Epidermal melanocyte (primary cell): Measurements from ENCODE around the gene TUBA8.
"Not testable (repeated sequence)": the region's sequence is repeated elsewhere in the genome, so short reads cannot be mapped to it uniquely, and the experiment has no call there.

Experiments used
- DNase-seq: peaks from one replicate; pipeline ENCODE4 v3.0.0; 2011; ENCODE audit warnings: low spot score; ENCODE audit not compliant: insufficient read length

TUBA8 gene

DNA sequence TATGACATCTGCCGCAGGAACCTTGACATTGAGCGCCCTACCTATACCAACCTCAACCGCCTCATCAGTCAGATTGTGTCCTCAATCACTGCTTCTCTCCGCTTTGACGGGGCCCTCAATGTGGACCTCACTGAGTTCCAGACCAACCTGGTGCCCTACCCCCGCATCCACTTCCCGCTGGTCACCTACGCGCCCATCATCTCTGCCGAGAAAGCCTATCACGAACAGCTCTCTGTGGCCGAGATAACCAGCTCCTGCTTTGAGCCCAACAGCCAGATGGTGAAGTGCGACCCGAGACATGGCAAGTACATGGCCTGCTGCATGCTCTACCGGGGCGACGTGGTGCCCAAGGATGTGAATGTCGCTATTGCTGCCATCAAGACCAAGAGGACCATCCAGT, 16.0 kb downstream of the TUBA8 start:
- no peak for DNase-seq

DNA sequence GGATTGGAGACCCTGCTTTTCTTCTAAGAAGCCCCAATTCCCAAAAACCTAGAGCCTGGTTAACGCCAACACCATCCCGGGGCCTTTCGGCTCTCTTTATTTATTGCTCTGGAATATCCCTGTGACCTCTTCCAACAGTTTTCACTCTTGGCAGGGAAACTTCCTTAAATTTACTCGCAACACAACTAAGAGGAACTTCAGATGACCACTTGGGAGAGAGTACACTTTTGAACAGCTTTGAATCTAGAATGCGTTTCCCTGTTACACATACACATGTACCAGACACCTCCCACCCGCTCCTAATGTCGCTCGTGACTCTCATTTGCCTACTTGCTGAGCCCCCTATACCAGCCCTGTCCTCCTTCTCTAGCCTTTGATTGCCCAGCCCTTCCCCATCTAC, 19.4 kb downstream of the TUBA8 start:
- no peak for DNase-seq

DNA sequence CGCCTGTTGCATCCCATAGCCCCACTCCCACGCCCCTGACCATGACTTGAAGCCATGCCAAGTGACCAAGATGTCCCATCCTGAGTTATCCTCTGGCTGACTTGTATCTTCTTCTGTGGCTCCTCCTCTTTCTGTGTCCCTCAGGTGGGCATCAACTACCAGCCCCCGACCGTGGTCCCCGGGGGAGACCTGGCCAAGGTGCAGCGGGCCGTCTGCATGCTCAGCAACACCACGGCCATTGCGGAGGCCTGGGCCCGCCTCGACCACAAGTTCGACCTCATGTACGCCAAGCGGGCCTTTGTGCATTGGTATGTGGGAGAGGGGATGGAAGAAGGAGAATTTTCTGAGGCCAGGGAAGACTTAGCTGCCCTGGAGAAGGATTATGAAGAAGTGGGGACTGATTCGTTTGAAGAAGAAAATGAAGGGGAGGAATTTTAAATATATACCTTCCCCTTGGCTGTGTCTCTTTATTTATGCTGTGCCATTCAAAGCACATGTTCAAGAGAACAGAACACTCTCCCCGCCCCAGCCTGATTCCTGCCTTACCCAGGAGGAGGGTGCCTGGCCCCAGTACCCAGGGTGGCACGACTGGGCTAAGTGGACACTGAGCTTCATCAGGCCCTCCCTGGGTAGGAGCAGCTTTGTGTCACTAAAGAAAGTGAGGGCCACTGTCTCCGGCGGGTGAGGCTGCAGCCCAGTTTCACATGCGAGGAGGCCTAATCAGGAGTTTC, 20.3 kb downstream of the TUBA8 start:
- no peak for DNase-seq

DNA sequence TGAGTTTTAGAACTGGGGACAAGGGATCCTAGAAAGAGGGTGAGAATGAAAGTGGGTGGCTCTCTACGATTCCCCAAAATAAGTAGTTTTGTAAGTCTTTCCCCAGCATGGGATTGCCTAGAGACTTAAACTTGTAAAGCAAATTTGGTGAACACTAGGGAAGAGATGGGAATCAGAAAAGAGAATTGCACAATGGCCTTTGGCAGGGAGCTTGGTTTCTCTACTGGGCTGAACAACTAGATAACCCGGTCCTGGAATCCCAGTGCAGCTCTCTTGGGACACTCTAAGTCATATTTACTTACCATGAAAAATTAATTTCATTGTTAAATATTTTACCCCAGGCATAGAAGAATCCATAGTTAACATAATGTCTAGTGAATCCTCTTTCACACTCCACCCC, 22.8 kb downstream of the TUBA8 start:
- no peak for DNase-seq

DNA sequence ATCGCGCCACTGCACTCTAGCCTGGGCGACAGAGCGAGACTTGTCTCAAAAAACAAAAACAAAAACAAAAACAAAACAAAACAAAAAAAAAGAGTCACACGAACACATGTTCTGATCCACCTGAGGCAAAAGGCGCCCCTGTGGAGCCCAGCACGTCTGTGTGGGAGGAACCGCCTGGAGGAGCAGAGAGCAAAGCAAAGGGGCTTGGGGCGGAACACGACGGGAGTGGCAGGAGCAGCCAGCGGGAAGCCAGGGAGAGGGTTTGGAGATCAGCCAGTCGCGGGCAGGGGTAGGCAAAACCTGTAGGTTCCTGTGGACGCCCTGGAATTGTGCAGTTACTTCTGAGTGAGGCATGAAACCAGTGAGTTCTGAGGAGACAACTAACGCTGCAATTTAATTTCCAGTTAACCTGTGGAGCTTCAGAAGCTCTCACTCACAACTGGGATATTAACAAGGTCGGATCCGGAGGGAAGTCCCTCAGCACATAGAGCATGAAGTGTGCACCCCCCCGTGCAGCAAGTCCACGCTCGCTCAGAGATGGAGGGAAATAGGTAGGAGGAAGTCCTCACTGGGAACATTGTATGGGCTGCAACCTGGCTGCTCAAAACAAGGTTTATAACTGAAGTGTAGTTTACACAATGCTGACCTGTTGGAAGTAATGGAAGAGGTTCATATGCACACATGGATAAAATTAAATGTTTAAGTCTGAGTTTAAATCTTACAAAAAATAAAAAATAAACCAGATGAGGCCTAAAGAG, 26.1 kb downstream of the TUBA8 start:
- DNase-seq: no peak

DNA sequence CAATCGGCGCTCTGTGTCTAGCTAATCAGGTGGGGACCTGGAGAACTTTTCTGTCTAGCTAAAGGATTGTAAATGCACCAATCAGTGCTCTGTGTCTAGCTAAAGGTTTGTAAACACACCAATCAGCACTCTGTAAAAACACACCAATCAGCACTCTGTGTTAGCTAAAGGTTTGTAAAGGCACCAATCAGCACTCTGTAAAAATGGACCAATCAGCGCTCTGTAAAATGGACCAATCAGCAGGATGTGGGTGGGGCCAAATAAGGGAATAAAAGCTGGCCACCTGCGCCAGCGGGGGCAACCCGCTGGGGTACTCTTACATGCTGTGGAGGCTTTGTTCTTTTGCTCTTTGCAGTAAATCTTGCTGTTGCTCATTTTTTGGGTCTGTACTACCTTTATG, 30.4 kb downstream of the TUBA8 start:
- DNase-seq: not testable (repeated sequence)

DNA sequence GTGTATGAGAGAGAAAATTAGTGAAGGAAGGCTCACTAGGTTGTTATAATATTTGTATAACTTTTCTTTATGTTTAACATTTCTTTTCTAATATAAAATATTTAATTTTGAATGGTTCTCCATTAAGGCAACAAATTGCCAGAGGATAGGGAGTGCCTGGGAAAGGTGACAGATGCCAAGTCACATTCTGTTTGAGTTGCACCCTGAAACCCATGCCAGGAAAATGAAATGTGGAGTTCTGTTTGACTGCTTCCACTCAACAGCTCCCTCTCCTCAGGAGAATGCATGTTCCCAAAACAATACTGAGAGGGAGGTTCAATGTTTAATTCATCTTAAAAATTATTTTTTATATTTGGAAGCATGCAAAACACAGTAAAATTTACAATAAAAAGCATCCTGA, 33.5 kb downstream of the TUBA8 start:
- DNase-seq: no peak

DNA sequence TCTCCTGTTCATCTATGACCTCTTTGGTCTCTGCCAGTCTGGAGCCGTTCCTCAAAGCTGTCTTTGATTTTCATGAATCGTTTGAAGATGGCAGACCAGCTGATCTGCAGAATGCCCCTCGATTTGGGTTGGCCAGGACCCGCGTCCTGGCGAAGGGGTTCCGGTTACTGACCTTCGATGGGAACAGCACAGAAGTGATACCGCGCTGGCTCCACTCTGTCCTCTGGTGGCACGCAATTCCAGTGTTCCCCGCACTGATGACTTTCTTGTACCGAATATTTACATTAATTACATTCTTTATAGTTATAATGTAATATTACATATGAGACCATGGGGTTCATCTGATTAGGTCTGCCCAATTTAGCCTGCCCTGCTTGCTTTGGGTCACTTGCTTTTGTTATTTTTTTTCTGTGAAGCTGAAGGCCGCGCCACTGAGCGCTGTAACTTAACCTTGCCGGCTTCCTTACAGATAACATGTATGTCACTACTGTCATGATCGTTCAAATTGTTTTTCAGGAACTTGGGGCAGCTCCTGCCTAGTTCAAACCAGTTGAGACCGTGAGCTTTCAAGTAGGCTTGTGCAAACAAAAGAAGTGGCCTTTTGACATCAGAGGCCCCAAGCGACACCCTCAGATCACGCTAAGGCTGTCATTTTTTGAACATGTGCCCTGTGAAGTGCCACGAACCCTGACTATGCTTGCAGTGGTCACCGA, 35.2 kb downstream of the TUBA8 start:
- no peak for DNase-seq

DNA sequence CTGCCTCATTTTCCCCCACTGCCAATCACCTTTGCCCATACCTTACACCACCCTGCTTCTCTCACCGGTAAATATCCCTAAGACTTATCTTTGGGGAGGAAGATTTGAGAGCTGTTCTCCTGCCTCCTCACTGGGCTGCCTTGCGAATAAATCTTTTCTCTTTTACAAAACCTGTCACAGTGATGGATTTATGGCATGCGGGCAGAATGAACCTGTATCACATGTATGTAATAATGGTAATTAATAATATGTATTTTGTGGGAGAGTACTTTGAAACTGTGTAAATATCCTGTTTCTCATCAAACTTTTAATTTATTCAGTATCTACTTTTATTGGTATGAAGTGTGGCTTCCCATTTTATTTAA, 35.8 kb downstream of the TUBA8 start:
- DNase-seq: no peak

DNA sequence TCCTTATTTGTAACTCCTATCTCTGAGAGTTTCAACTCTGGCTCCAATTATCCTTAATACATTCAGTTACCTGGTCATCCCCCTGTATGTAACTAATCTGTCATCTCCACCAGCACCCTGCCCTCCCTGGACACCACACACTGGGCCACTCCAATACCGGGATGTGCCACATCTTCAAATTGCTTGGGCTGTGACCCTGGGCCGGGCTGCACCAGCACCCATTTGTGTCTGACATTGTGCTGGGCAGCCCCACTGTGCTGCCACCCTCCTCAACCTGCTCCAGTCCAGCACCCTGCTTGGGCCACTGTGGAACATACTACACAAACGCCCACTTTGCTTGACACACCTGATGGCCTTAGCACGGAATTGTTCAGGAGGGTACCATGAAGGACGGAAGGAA, 37.2 kb downstream of the TUBA8 start:
- DNase-seq: no peak

DNA sequence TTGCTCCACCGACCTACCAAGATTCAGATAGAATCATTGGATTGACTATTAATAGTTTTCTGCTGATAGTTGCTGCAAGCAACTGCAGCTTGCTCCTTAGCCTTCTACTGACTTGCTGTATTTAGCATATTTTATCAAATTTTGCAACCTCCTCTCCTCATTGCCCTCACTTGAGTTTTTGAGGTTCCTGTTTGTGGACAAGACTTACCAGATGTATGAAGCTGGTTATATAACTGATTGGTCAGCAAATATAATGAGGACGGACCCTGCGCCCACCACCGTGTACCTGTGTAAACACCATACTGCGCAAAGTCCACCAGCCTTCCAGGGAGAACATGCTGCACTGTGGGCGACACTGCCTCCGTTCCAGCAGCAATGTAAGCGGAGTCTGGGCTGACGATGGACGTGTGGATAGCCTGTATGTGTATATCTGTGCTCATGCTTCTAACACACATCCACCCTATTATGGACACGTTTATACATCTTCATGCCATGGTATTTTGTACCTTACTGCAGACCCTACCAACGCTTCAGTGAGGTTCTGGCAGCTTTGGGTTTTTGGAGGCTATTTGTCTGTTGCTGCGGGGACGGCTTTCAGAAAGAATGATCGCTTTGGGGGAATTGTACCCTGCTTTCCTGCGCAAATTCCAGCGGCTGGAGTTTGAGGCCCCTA, 37.8 kb downstream of the TUBA8 start:
- DNase-seq: no peak

DNA sequence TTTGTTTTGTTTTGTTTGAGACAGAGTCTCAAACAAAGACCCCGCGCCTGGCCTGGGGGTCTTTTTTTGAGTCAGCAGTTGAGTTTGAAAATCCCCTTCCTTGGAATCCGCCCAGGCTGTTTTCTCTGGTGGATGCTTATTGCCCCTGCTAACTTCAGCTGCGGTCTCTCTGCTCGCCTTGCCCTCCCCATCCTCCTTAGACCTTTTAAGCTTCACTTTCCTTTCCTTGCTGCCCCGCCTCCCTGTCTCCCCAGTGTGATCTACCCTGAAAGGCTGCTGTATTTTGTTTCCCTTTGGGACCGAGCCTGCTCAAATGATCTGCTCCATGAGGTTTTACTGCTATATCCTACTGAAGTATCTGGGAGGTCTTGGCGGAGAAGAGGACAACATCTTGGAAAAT, 41.9 kb downstream of the TUBA8 start:
- no peak for DNase-seq

DNA sequence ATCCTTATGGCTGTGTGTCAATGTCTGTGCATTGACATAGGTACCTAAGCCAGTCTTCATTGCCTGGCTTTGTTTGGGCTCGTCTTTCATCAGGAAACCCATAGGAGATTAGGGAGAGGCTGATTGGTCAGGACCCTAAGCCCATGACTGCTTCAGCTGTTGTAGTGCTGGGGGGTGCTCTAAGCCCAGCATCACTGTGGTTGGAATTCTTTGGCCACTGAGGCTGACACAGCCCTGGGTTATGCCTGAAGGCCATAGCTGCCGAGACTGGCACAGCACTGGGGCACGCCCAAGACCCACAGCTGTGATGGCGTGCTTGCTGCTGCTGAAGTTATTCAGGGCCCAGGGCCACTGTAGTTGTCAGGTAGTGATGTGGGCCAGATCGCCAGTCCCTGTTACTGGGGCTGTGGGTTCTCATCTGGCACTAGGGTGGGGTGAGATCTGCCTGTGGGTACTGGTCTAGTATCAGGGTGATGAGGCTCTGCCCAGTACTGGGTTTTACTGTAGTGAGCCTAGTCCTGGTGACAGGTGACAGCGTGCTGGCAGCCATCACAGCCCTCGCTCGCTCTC, 44.3 kb downstream of the TUBA8 start:
- no peak for DNase-seq

DNA sequence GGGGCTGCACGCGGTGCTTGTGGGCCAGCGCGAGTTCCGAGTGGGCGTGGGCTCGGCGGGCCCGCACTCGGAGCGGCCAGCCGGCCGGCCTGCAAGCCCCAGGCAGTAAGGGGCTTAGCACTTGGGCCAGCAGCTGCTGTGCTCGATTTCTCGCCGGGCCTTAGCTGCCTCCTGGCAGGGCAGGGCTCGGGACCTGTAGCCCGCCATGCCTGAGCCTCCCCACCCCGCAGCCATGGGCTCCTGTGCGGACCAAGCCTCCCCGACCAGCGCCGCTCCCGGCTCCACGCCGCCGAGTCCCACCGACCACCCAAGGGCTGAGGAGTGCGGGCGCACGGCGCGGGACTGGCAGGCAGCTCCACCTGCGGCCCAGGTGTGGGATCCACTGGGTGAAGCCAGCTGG, 44.9 kb downstream of the TUBA8 start:
- not testable (repeated sequence) for DNase-seq

DNA sequence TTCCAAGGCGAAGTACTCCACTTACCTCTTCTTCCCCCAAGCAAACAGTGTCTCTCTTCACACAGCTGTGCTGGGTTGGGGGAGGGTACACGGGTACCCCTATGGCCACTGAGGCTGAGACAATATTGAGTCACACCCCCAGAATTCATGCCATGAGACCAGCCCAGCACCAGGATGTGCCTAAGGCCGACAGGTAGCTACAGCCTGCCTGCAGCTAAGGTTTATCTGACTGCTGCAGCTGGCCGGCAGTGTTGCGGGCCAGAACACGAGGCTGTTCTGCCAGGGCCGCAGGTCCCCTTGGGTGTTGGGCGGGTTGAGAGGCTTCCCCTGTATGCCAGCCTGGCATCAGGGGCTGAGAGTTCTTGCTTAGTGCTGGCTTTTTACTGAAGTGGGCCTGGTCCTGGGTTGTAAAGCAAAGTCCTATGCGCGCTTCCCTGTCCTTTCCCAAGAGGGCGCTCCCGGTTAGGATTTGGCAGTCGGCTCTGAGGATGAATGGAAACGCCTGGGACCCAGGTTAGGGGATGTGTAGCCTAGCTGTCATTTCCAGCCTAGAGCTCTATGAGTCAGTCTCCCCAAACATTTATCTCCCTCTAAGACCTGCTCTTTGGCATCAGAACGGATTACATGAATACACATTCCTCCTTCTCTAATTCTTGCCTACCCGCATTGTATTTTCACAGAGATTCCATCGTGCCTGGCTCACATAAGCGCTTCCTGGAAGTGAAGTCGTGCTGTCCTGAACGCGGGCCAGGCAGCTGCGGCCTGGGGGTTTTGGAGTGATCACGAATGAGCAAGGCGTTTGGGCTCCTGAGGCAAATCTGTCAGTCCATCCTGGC, 46.5 kb downstream of the TUBA8 start:
- DNase-seq: peak; percentile 71

DNA sequence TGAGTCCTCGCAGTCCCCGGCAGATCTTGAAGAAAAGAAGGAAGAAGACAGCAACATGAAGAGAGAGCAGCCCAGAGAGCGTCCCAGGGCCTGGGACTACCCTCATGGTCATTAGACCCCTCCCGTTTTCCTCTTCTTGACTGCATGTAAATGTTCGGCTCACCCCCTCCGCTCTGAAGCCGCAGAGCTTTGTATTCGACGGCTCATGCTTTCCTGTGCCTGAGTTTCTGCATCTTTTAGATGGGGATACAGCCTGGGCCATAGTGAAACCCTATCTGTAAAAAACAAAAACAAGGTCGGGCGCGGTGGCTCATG, 47.1 kb downstream of the TUBA8 start:
- DNase-seq: no peak

DNA sequence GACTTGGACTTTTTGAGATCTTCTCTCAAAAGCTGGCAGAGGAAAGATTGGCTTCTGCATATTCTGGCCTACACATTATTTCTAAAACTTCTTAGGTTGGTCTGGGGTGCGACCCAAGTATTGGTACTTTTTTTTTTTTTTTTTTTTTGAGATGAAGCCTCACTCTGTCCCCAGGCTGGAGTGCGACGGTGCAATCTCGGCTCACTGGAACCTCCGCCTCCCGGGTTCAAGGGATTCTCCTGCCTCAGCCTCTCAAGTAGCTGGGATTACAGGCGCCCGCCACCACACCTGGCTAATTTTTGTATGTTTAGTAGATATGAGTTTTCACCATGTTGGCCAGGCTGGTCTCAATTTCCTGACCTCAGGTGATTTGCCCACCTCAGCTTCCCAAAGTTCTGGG, 50.0 kb downstream of the TUBA8 start:
- DNase-seq: not testable (repeated sequence)

DNA sequence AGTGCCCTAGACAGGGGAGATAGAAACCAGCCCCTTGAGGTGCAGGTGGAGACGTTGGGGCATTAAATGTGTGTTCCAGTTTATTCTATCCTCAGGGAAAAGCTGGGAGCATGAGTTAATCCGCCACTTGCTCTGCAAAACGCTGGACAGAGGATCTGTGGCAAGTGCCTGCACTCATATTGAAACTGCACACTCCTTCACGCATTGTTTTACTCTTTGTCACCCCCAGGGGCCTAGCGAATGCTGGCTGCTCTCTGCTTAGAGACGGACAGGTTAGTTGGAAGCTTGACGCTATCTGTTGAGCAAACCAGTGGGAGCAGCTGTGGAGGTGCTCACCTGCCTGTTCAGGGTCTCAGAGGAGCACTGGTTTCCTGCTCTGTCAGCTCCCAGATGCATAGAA, 53.2 kb downstream of the TUBA8 start:
- DNase-seq: not testable (repeated sequence)

DNA sequence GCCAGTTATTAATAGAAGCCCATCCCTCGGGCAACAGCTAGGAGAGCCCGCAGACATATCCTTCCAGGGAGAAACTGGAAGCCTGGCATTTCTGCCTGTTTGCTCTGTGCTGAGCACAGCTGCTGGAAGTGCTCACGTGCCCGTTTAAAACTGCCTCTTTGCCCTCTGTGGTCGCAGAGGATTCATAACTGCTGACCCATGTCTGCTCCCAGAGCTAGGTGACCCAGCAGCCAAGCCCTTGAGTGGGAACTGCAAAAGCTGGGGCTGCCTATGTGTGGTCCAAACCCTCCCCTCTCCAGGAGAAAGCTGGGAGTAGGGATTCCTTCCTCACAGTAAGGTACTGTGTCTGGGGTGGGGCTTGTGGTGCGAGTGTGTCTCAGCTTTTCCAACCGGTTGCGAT, 54.0 kb downstream of the TUBA8 start:
- not testable (repeated sequence) for DNase-seq

DNA sequence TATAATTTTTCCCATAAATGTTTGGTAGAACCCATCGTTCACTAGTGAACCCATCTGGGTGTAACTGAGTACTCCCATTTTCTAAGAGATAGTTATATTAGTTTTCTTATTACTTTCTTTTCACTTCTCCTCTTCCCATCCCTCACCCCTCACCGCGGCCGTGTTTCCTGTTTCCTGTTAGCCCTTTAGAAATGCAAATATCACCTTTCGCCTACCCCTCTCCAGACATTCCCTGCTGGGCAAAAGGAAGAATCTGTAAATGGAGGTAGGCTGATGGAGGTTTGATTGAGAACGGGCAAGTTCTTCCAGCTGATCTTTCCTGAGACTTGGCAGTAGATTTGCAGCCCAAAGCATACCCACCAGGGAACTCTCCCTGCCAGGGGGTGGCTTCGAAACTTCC, 54.7 kb downstream of the TUBA8 start:
- DNase-seq: not testable (repeated sequence)

DNA sequence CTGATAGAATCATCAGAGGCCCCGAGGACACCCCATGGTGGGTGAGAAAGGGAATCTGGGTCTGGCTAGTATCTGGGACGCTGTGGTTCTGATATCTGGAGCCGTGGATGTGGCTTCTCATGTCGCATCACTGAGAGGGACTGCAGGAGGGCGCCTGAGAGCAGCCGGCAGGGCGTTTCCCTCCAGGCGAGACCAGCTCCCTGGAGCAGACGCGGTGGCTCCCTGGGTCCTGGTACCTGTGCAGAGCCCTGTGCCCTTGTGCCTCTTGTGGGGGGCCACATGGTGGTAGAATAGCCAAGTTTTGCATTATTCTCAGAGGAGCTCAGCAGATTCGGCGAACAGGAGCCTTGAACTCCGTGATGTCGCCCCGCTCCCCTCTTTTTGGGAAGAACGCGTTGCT, 59.7 kb downstream of the TUBA8 start:
- not testable (repeated sequence) for DNase-seq
